ENCODE results near the gene MRPL19. TPM values are rescaled to one million over a fixed set of nuclear protein-coding genes. Genes with fewer than 3 reads are reported as not detected.

MRPL19 gene
- total RNA-seq, 1 experiment from 2014 or later: 50.2 TPM

- Histone ChIP-seq H3K36me3 (ENCODE audit: control insufficient read depth, insufficient read depth, low read length) (peaks cover 23% of the 10 kb centered on the region), H3K4me3 (ENCODE audit: low read depth in 2 of 2, low read length in 2 of 2) (no peak overlapping the region), H3K27ac (ENCODE audit: low read length) (no peak overlapping the region), H3K9me3 (ENCODE audit: control insufficient read depth, insufficient read depth, low read depth, low read length) (no peaks in the 10 kb centered on the region), H3K27me3 (ENCODE audit: control insufficient read depth, insufficient read depth, low read length) (no peaks in the 10 kb centered on the region), H3K4me1 (ENCODE audit: control insufficient read depth, insufficient read depth, low read length) (no peaks in the 10 kb centered on the region)
- ChIA-PET CTCF (no interaction called here), POLR2A (no interaction called here)
- no TSS peak for BruUV-seq (replicated peaks)
- no peak for ATAC-seq
- TF ChIP-seq SIN3A (IDR thresholded peaks at IDR 0.05; ENCODE audit: borderline replicate concordance, insufficient read depth, low read depth, low read length): no peak
- no peak for TF ChIP-seq CTCF (IDR thresholded peaks at IDR 0.05)
- no peak for TF ChIP-seq TCF7L2 (IDR thresholded peaks at IDR 0.05; ENCODE audit: low read depth, low read length)
- TF ChIP-seq REST (IDR thresholded peaks at IDR 0.05; ENCODE audit: insufficient read depth in 1 of 2, low read depth in 2 of 2, low read length in 1 of 2): no peak
- TF ChIP-seq POLR2AphosphoS5 (IDR thresholded peaks at IDR 0.05; ENCODE audit: low read depth, low read length): no peak
- in situ Hi-C loops (cut with HindIII; ENCODE audit: low pct_unique_long_range_greater_than_20kb, low sequenced_read_pairs) (no loop called here), intact Hi-C loops (cut with micrococcal nuclease; ENCODE audit: unreplicated experiment) (no loop called here)
- no peak for DNase-seq (ENCODE audit: low read depth, low spot score)
Observed at GRCh38 chr2:75698918-75699317, 52.3 kb downstream of the MRPL19 start.

GRCh38 chr2:75702593-75702992 lies 56.0 kb downstream of the MRPL19 start:
- in situ Hi-C loops (cut with HindIII; ENCODE audit: low pct_unique_long_range_greater_than_20kb, low sequenced_read_pairs) (no loop called here), intact Hi-C loops (cut with micrococcal nuclease; ENCODE audit: unreplicated experiment) (no loop called here)
- ChIA-PET POLR2A (no interaction called here), CTCF (no interaction called here)
- Histone ChIP-seq H3K9me3 (ENCODE audit: control insufficient read depth, insufficient read depth, low read depth, low read length) (no peaks in the 10 kb centered on the region), H3K27ac (ENCODE audit: low read length) (no peak overlapping the region), H3K4me1 (ENCODE audit: control insufficient read depth, insufficient read depth, low read length) (no peaks in the 10 kb centered on the region), H3K27me3 (ENCODE audit: control insufficient read depth, insufficient read depth, low read length) (no peaks in the 10 kb centered on the region), H3K36me3 (ENCODE audit: control insufficient read depth, insufficient read depth, low read length) (peaks cover 19% of the 10 kb centered on the region), H3K4me3 (ENCODE audit: low read depth in 2 of 2, low read length in 2 of 2) (no peak overlapping the region)
- no TSS peak for BruUV-seq (replicated peaks)
- ATAC-seq: no peak
- no peak for DNase-seq (ENCODE audit: low read depth, low spot score)
- TF ChIP-seq CTCF (IDR thresholded peaks at IDR 0.05) (no peak), TCF7L2 (IDR thresholded peaks at IDR 0.05; ENCODE audit: low read depth, low read length) (no peak), POLR2AphosphoS5 (IDR thresholded peaks at IDR 0.05; ENCODE audit: low read depth, low read length) (no peak), SIN3A (IDR thresholded peaks at IDR 0.05; ENCODE audit: borderline replicate concordance, insufficient read depth, low read depth, low read length) (no peak), REST (IDR thresholded peaks at IDR 0.05; ENCODE audit: insufficient read depth in 1 of 2, low read depth in 2 of 2, low read length in 1 of 2) (no peak)
